HG03103 (cell line): ENCODE data around the gene PRAMEF11.

Source experiments
- ATAC-seq: cut with Tn5 transposase; IDR thresholded peaks from one replicate; pipeline ENCODE4 v1.9.1; 2021; ENCODE audit warnings: low read depth; ENCODE audit not compliant: unreplicated experiment

Gene PRAMEF11

DNA sequence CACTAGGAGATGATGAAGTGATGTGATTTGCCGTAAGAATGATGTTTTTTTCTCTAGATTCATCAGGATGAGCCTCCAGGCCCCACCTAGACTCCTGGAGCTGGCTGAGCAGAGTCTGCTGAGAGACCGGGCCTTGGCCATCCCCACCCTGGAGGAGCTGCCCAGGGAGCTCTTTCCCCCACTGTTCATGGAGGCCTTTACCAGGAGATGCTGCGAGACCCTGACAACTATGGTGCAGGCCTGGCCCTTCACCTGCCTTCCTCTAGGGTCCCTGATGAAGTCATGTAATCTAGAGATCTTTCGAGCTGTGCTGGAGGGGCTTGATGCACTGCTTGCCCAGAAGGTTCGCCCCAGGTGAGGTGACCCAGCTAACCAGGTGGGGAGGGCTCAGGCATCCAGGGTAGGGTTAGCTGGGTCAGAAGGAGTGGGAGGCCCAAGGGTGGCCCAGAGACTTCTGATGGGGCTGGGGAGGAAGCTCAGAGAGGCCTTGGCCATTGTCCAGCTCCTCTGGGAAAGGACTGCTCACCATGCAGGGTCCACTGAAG, 56.3 kb downstream of the PRAMEF11 start:
- no peak for ATAC-seq
